K562 (cell line): Measurements from ENCODE around the gene CCDC172.

ENCODE experiments used
- NFE2 ChIP-seq: IDR thresholded peaks from 2 replicates; pipeline ENCODE4 v1.6.1; 2014; ENCODE audit warnings: antibody characterized with exemption, low read depth
- NRF1 ChIP-seq, 2 experiments: fragments of 450-650 bp; IDR thresholded peaks in 1 of 2; conservative IDR thresholded peaks in 1 of 2; 2 replicates each; pipeline ENCODE4 v1.6.1; 2014; ENCODE audit warnings: mild to moderate bottlenecking in 2 of 2
- POLR2A ChIP-seq: fragments of 450-650 bp; conservative IDR thresholded peaks from 2 replicates; pipeline ENCODE4 v1.6.1; 2016

GRCh38 chr10:116325987-116326386 lies 1.7 kb downstream of the CCDC172 start:
- TF ChIP-seq NRF1 (conservative IDR thresholded peaks at IDR 0.05 in 1 of 2, IDR thresholded peaks at IDR 0.05 in 1 of 2) (no peak), NFE2 (no peak), POLR2A (no peak)
